HG02798 (cell line): ENCODE data around the gene REV3L.

Experiments used
- ATAC-seq: cut with Tn5 transposase; IDR thresholded peaks from one replicate; pipeline ENCODE4 v1.9.1; 2021; ENCODE audit warnings: mild to moderate bottlenecking; ENCODE audit not compliant: unreplicated experiment, poor library complexity

The REV3L gene

GRCh38 chr6:111388681-111389080, 94.3 kb downstream of the REV3L start:
- ATAC-seq = no peak

GRCh38 chr6:111382476-111383294, 100.3 kb downstream of the REV3L start:
- ATAC-seq = no peak

GRCh38 chr6:111381728-111382127, 101.3 kb downstream of the REV3L start:
- no peak for ATAC-seq

- ATAC-seq = no peak
Observed at GRCh38 chr6:111381123-111381522, 101.9 kb downstream of the REV3L start.

GRCh38 chr6:111379831-111380230, 103.2 kb downstream of the REV3L start:
- ATAC-seq = no peak

- no peak for ATAC-seq
Observed at GRCh38 chr6:111379302-111379701, 103.7 kb downstream of the REV3L start.

- ATAC-seq = no peak
Observed at GRCh38 chr6:111377558-111378120, 105.4 kb downstream of the REV3L start.

- no peak for ATAC-seq
Observed at GRCh38 chr6:111367393-111368088, 115.5 kb downstream of the REV3L start.

GRCh38 chr6:111361648-111362047, 121.4 kb downstream of the REV3L start:
- ATAC-seq = no peak

- ATAC-seq = no peak
Observed at GRCh38 chr6:111358454-111358853, 124.6 kb downstream of the REV3L start.

GRCh38 chr6:111357705-111358104, 125.3 kb downstream of the REV3L start:
- no peak for ATAC-seq

GRCh38 chr6:111356551-111356950, 126.5 kb downstream of the REV3L start:
- no peak for ATAC-seq

GRCh38 chr6:111354758-111355555, 128.1 kb downstream of the REV3L start:
- ATAC-seq = no peak

GRCh38 chr6:111353912-111354462, 129.0 kb downstream of the REV3L start:
- ATAC-seq = no peak

- no peak for ATAC-seq
Observed at GRCh38 chr6:111347589-111347988, 135.4 kb downstream of the REV3L start.

GRCh38 chr6:111342913-111343312, 140.1 kb downstream of the REV3L start:
- ATAC-seq = no peak

- no peak for ATAC-seq
Observed at GRCh38 chr6:111339294-111339693, 143.7 kb downstream of the REV3L start.

GRCh38 chr6:111338843-111339242, 144.2 kb downstream of the REV3L start:
- ATAC-seq = peak; percentile 99

GRCh38 chr6:111337829-111338236, 145.2 kb downstream of the REV3L start:
- ATAC-seq = no peak
